Stimulated activated naive CD8-positive, alpha-beta T cell treated with anti-CD3 and anti-CD28 coated beads, Interleukin-15, Interleukin-2, amounts not matched to agents 100 ng/mL and 50 ng/mL, for 24 hours (primary cell): ENCODE results near the gene PLD2.
"Not testable (repeated sequence)": the region's sequence is repeated elsewhere in the genome, so short reads cannot be mapped to it uniquely, and the experiment has no call there.

Source experiments
- H3K27ac Mint-ChIP-seq: one replicate; pipeline ENCODE4 v1.8.0; 2021; ENCODE audit warnings: mild to moderate bottlenecking, mixed read lengths
- H3K27me3 Mint-ChIP-seq: one replicate; pipeline ENCODE4 v1.8.0; 2021; ENCODE audit warnings: mixed read lengths
- H3K36me3 Mint-ChIP-seq: one replicate; pipeline ENCODE4 v1.8.0; 2021; ENCODE audit warnings: low read depth, mixed read lengths
- H3K4me1 Mint-ChIP-seq: one replicate; pipeline ENCODE4 v1.8.0; 2021; ENCODE audit warnings: low read depth, mixed read lengths
- H3K4me3 Mint-ChIP-seq: one replicate; pipeline ENCODE4 v1.8.0; 2021; ENCODE audit warnings: mild to moderate bottlenecking, mixed read lengths
- H3K9me3 Mint-ChIP-seq: one replicate; pipeline ENCODE4 v1.8.0; 2021; ENCODE audit warnings: mixed read lengths

PLD2 gene

GRCh38 chr17:4807605-4808377 is 839 bp downstream of the PLD2 start:
- Mint-ChIP-seq H3K27ac (no peak overlapping the region), H3K9me3 (no peaks in the 10 kb centered on the region), H3K36me3 (no peaks in the 10 kb centered on the region), H3K27me3 (no peaks in the 10 kb centered on the region), H3K4me1 (peaks cover 11% of the 10 kb centered on the region), H3K4me3 (peak overlapping the region; percentile 70)

- Mint-ChIP-seq H3K4me3 (peak overlapping the region; percentile 49), H3K4me1 (peaks cover 11% of the 10 kb centered on the region), H3K9me3 (no peaks in the 10 kb centered on the region), H3K27ac (no peak overlapping the region), H3K27me3 (no peaks in the 10 kb centered on the region), H3K36me3 (no peaks in the 10 kb centered on the region)
Measured at GRCh38 chr17:4808378-4808767, 1.4 kb downstream of the PLD2 start.

GRCh38 chr17:4810696-4811290 is 3.8 kb downstream of the PLD2 start:
- H3K36me3 Mint-ChIP-seq: no peaks in the 10 kb centered on the region
- H3K4me3 Mint-ChIP-seq: no peak overlapping the region
- no peaks in the 10 kb centered on the region for H3K9me3 Mint-ChIP-seq
- peaks cover 11% of the 10 kb centered on the region for H3K4me1 Mint-ChIP-seq
- H3K27ac Mint-ChIP-seq: no peak overlapping the region
- no peaks in the 10 kb centered on the region for H3K27me3 Mint-ChIP-seq

GRCh38 chr17:4811471-4811870 is 4.5 kb downstream of the PLD2 start:
- H3K4me3 Mint-ChIP-seq: no peak overlapping the region
- no peaks in the 10 kb centered on the region for H3K36me3 Mint-ChIP-seq
- no peak overlapping the region for H3K27ac Mint-ChIP-seq
- H3K4me1 Mint-ChIP-seq: peaks cover 5% of the 10 kb centered on the region
- no peaks in the 10 kb centered on the region for H3K27me3 Mint-ChIP-seq
- no peaks in the 10 kb centered on the region for H3K9me3 Mint-ChIP-seq

GRCh38 chr17:4812690-4813089 is 5.7 kb downstream of the PLD2 start:
- Mint-ChIP-seq H3K36me3 (no peaks in the 10 kb centered on the region), H3K9me3 (no peaks in the 10 kb centered on the region), H3K4me3 (no peak overlapping the region)

GRCh38 chr17:4815043-4815675 is 8.2 kb downstream of the PLD2 start:
- H3K36me3 Mint-ChIP-seq: no peaks in the 10 kb centered on the region

More at GRCh38 chr17:4812690-4813089, 5.7 kb downstream of the PLD2 start:
- Mint-ChIP-seq H3K27ac (no peak overlapping the region), H3K27me3 (no peaks in the 10 kb centered on the region), H3K4me1 (peaks cover 2% of the 10 kb centered on the region)

GRCh38 chr17:4816826-4817225 is 9.9 kb downstream of the PLD2 start:
- no peak overlapping the region for H3K4me3 Mint-ChIP-seq
- no peaks in the 10 kb centered on the region for H3K9me3 Mint-ChIP-seq
- no peaks in the 10 kb centered on the region for H3K27me3 Mint-ChIP-seq
- no peaks in the 10 kb centered on the region for H3K36me3 Mint-ChIP-seq
- H3K4me1 Mint-ChIP-seq: no peaks in the 10 kb centered on the region
- H3K27ac Mint-ChIP-seq: no peak overlapping the region

More at GRCh38 chr17:4815043-4815675, 8.2 kb downstream of the PLD2 start:
- Mint-ChIP-seq H3K27me3 (no peaks in the 10 kb centered on the region), H3K4me1 (no peaks in the 10 kb centered on the region), H3K9me3 (no peaks in the 10 kb centered on the region), H3K27ac (no peak overlapping the region), H3K4me3 (no peak overlapping the region)

GRCh38 chr17:4818276-4818675 is 11.3 kb downstream of the PLD2 start:
- Mint-ChIP-seq H3K27ac (no peak overlapping the region), H3K36me3 (no peaks in the 10 kb centered on the region), H3K9me3 (no peaks in the 10 kb centered on the region), H3K27me3 (no peaks in the 10 kb centered on the region), H3K4me3 (no peak overlapping the region), H3K4me1 (no peaks in the 10 kb centered on the region)

- Mint-ChIP-seq H3K36me3 (no peaks in the 10 kb centered on the region), H3K9me3 (no peaks in the 10 kb centered on the region), H3K27me3 (no peaks in the 10 kb centered on the region), H3K27ac (no peak overlapping the region), H3K4me1 (no peaks in the 10 kb centered on the region), H3K4me3 (no peak overlapping the region)
Measured at GRCh38 chr17:4822835-4823234, 15.9 kb downstream of the PLD2 start.

GRCh38 chr17:4823373-4824089 is 16.6 kb downstream of the PLD2 start:
- H3K4me3 Mint-ChIP-seq: no peak overlapping the region
- H3K9me3 Mint-ChIP-seq: no peaks in the 10 kb centered on the region
- H3K27me3 Mint-ChIP-seq: no peaks in the 10 kb centered on the region
- H3K36me3 Mint-ChIP-seq: no peaks in the 10 kb centered on the region
- H3K27ac Mint-ChIP-seq: no peak overlapping the region
- no peaks in the 10 kb centered on the region for H3K4me1 Mint-ChIP-seq

GRCh38 chr17:4827399-4827798 is 20.4 kb downstream of the PLD2 start:
- Mint-ChIP-seq H3K4me3 (no peak overlapping the region), H3K27me3 (no peaks in the 10 kb centered on the region), H3K4me1 (no peaks in the 10 kb centered on the region), H3K36me3 (no peaks in the 10 kb centered on the region), H3K9me3 (no peaks in the 10 kb centered on the region), H3K27ac (no peak overlapping the region)

- Mint-ChIP-seq H3K27ac (peak overlapping the region; percentile 96), H3K4me3 (peak overlapping the region; percentile 89), H3K4me1 (peaks cover 36% of the 10 kb centered on the region)
- H3K36me3 Mint-ChIP-seq, H3K9me3 Mint-ChIP-seq, H3K27me3 Mint-ChIP-seq: not testable (repeated sequence)
Measured at GRCh38 chr17:4832829-4833177, 25.9 kb downstream of the PLD2 start.

GRCh38 chr17:4833178-4833940 is 26.4 kb downstream of the PLD2 start, which contains the start of gene MINK1:
MINK1 (plus strand) TSS chr17:4833340; CDS start chr17:4833584, 244 bp downstream.
- H3K27ac Mint-ChIP-seq: peak within 1 kb of the TSS; percentile 96
- H3K9me3 Mint-ChIP-seq: no peaks in the 10 kb centered on the region
- no peaks in the 10 kb centered on the region for H3K27me3 Mint-ChIP-seq
- H3K36me3 Mint-ChIP-seq: peaks cover 9% of the 10 kb centered on the region
- H3K4me1 Mint-ChIP-seq: peaks cover 40% of the 10 kb centered on the region
- H3K4me3 Mint-ChIP-seq: peak within 1 kb of the TSS; percentile 89

- peaks cover 47% of the 10 kb centered on the region for H3K4me1 Mint-ChIP-seq
- H3K36me3 Mint-ChIP-seq: peaks cover 9% of the 10 kb centered on the region
- H3K4me3 Mint-ChIP-seq: peak overlapping the region; percentile 85
- no peaks in the 10 kb centered on the region for H3K9me3 Mint-ChIP-seq
- H3K27ac Mint-ChIP-seq: peak overlapping the region; percentile 68
- H3K27me3 Mint-ChIP-seq: no peaks in the 10 kb centered on the region
Measured at GRCh38 chr17:4833941-4834680, 27.2 kb downstream of the PLD2 start.
